Testis (tissue), 3 donors: ENCODE measurements around the gene POLR3E. TPM values are rescaled to one million over a fixed set of nuclear protein-coding genes. Genes with fewer than 3 reads are reported as not detected.

Source experiments
- DNase-seq: peaks from one replicate; pipeline ENCODE4 v3.0.0-alpha.2; 2019
- H3K27ac ChIP-seq, 2 donors: fragments of 200-600 bp; sonication (generic); one replicate each; pipeline ENCODE4 v1.5.1; 2019
- H3K27me3 ChIP-seq: fragments of 200-600 bp; sonication (generic); one replicate; pipeline ENCODE4 v1.5.1; 2019
- H3K36me3 ChIP-seq: fragments of 200-600 bp; sonication (generic); one replicate; pipeline ENCODE4 v1.5.1; 2017; ENCODE audit warnings: low read depth; ENCODE audit errors: missing control alignments
- H3K4me1 ChIP-seq: fragments of 200-600 bp; sonication (generic); one replicate; pipeline ENCODE4 v1.5.1; 2019
- H3K4me3 ChIP-seq, 2 donors: fragments of 200-600 bp; sonication (generic); one replicate each; pipeline ENCODE4 v1.5.1; 2017 to 2019
- H3K9me3 ChIP-seq: fragments of 200-600 bp; sonication (generic); one replicate; pipeline ENCODE4 v1.5.1; 2017
- CTCF ChIP-seq, 3 experiments: fragments of 450-650 bp in 2 of 3; fragments of 200-600 bp in 1 of 3; sonication (generic) in 1 of 3; IDR thresholded peaks; one replicate each; pipeline ENCODE4 v1.5.1; 2016 to 2019; ENCODE audit warnings: antibody characterized with exemption in 3 of 3, mild to moderate bottlenecking in 2 of 3, moderate library complexity in 1 of 3
- POLR2A ChIP-seq: fragments of 450-650 bp; IDR thresholded peaks from one replicate; pipeline ENCODE4 v1.6.1; 2017; ENCODE audit warnings: antibody characterized with exemption, mild to moderate bottlenecking, moderate library complexity
- WGBS, 2 donors: methylation state at CpG; one replicate each; pipeline ENCODE4 v1.1.5; 2018; 5-methylcytosine and 5-hydroxymethylcytosine counted together
- intact Hi-C: fragments of 100-400 bp; cut with DNase I; formaldehyde crosslinking; loops from one replicate; pipeline ENCODE4 v1.15.1; 2023; ENCODE audit warnings: low total_unique reads
- polyA plus RNA-seq: library from polyadenylated mRNA; stranded (reverse); fragments of 350-450 nt; fragmentation: Illumina TruSeq; extraction: RNeasy Lipid Tissue Mini Kit (QIAGEN cat#74804); gene quantifications from one replicate; pipeline ENCODE4 v1.2.3, GENCODE V29; 2014; ENCODE audit warnings: low read depth, low replicate concordance; ENCODE audit not compliant: insufficient read depth
- total RNA-seq, 2 donors: library from RNA; depleted of rRNA; stranded (reverse); fragments of >200 nt; gene quantifications; one replicate each; pipeline ENCODE4 v1.2.3, GENCODE V29; 2016

Gene POLR3E
- total and polyA plus RNA-seq, 3 donors from 2014 or later, result 59.4 to 76.2 (median 61.7) TPM

- Histone ChIP-seq H3K36me3 (no peaks in the 10 kb centered on the region), H3K27ac (no peak overlapping the region), H3K9me3 (no peaks in the 10 kb centered on the region), H3K27me3 (no peaks in the 10 kb centered on the region), H3K4me3 (no peak overlapping the region), H3K4me1 (peaks cover 4% of the 10 kb centered on the region)
- no peak for TF ChIP-seq POLR2A
- no peak for TF ChIP-seq CTCF (IDR thresholded peaks at IDR 0.05)
- 96% methylated on average over 7 of the region's 7 CpGs for WGBS, 2 donors
- no peak for DNase-seq
- intact Hi-C loops, result no loop called here
These were observed 59.9 kb downstream of the POLR3E start for GRCh38 chr16:22356930-22357634.

- H3K36me3 ChIP-seq, result no peaks in the 10 kb centered on the region
- H3K9me3 ChIP-seq, result no peaks in the 10 kb centered on the region
- H3K27ac ChIP-seq, result no peak overlapping the region
- WGBS, 2 donors, result 69 to 90% methylated on average over 1 of the region's 1 CpG
- H3K4me3 ChIP-seq, result no peak overlapping the region
- DNase-seq, result no peak
- no peaks in the 10 kb centered on the region for H3K27me3 ChIP-seq
- intact Hi-C loops, result no loop called here
- peaks cover 4% of the 10 kb centered on the region for H3K4me1 ChIP-seq
- TF ChIP-seq POLR2A (no peak), CTCF (IDR thresholded peaks at IDR 0.05) (no peak)
These were observed 60.4 kb downstream of the POLR3E start for GRCh38 chr16:22357635-22357971.

- no peaks in the 10 kb centered on the region for H3K9me3 ChIP-seq
- 87 to 96% methylated on average over 1 of the region's 1 CpG for WGBS, 2 donors
- H3K4me1 ChIP-seq, result peaks cover 4% of the 10 kb centered on the region
- no peaks in the 10 kb centered on the region for H3K27me3 ChIP-seq
- H3K27ac ChIP-seq, result no peak overlapping the region
- TF ChIP-seq CTCF (IDR thresholded peaks at IDR 0.05) (no peak), POLR2A (no peak)
- H3K36me3 ChIP-seq, result no peaks in the 10 kb centered on the region
- intact Hi-C loops, result no loop called here
- no peak overlapping the region for H3K4me3 ChIP-seq
- DNase-seq, result no peak
These were observed 60.8 kb downstream of the POLR3E start for GRCh38 chr16:22358000-22358399.

GRCh38 chr16:22359679-22360078, 62.5 kb downstream of the POLR3E start:
- intact Hi-C loops, result no loop called here
- no peak for DNase-seq
- H3K4me1 ChIP-seq, result no peaks in the 10 kb centered on the region
- H3K9me3 ChIP-seq, result no peaks in the 10 kb centered on the region
- H3K27ac ChIP-seq, result no peak overlapping the region
- no peaks in the 10 kb centered on the region for H3K36me3 ChIP-seq
- TF ChIP-seq POLR2A (no peak), CTCF (IDR thresholded peaks at IDR 0.05) (no peak)
- H3K4me3 ChIP-seq, result no peak overlapping the region
- H3K27me3 ChIP-seq, result no peaks in the 10 kb centered on the region

- no peak overlapping the region for H3K4me3 ChIP-seq
- no peaks in the 10 kb centered on the region for H3K4me1 ChIP-seq
- intact Hi-C loops, result no loop called here
- no peak for DNase-seq
- WGBS, 2 donors, result 85 to 91% methylated on average over 8 of the region's 8 CpGs
- no peak overlapping the region for H3K27ac ChIP-seq
- H3K9me3 ChIP-seq, result no peaks in the 10 kb centered on the region
- TF ChIP-seq CTCF (IDR thresholded peaks at IDR 0.05), result no peak
- TF ChIP-seq POLR2A, result no peak
- H3K36me3 ChIP-seq, result no peaks in the 10 kb centered on the region
- H3K27me3 ChIP-seq, result no peaks in the 10 kb centered on the region
These were observed 63.9 kb downstream of the POLR3E start for GRCh38 chr16:22360963-22361659.
